K562 (cell line): ENCODE measurements around the gene TARBP1. TPM values are rescaled to one million over a fixed set of nuclear protein-coding genes. Genes with fewer than 3 reads are reported as not detected.

Source experiments
- ATAC-seq: fragments of 200-7000 bp; cut with Tn5 transposase; 3 replicates; pipeline ENCODE4 v1.9.1; 2020; ENCODE audit warnings: moderate library complexity
- BruUV-seq: library from RNA; stranded (reverse); fragments of 400-500 nt; replicated peaks from 2 replicates; lab custom pipeline; 2021; lab: Mats Ljungman, UMichigan
- CTCF ChIA-PET: fragments of 300-600 bp; formaldehyde crosslinking; extraction: SDS; loops from one replicate; lab custom pipeline; 2021; ENCODE audit warnings: low intra/inter-chr PET ratio; lab: Yijun Ruan, JAX
- POLR2A ChIA-PET: fragments of 300-600, 350-650 bp; sonication (Branson Sonifier 250); formaldehyde crosslinking; extraction: SDS; loops from one replicate; lab custom pipeline; 2021; ENCODE audit warnings: antibody characterized with exemption, inconsistent platforms; lab: Yijun Ruan, JAX
- DNase-seq, 4 experiments: peaks; one replicate each; pipeline versions ENCODE4 v3.0.0 to v3.0.0-alpha.2; 2011 to 2018; ENCODE audit warnings: low spot score in 3 of 4, mixed read lengths in 3 of 4; ENCODE audit errors: extremely low read depth in 1 of 4
- FAIRE-seq: peaks from 2 replicates; lab custom pipeline; 2011; peaks lifted over from hg19 to GRCh38; lab: Jason Lieb, UNC
- H2AFZ ChIP-seq: 2 replicates; pipeline ENCODE4 v1.6.0; 2011; ENCODE audit warnings: low read depth, low read length, control low read depth, inconsistent platforms
- H3K27ac ChIP-seq: fragments of 200-600 bp; 3 replicates; pipeline ENCODE4 v1.8.0; 2011; ENCODE audit warnings: low read depth, mild to moderate bottlenecking, control low read depth, inconsistent platforms, low read length, moderate library complexity, mixed read lengths; ENCODE audit errors: extremely low read depth
- H3K27me3 ChIP-seq, 2 experiments: fragments of 300-600 bp in 1 of 2; 2 replicates in 1 of 2; 3 replicates in 1 of 2; pipeline versions ENCODE4 v1.6.0 to v1.8.0; 2011; ENCODE audit warnings: inconsistent platforms in 2 of 2, low read length in 2 of 2, mild to moderate bottlenecking in 1 of 2, mixed read lengths in 1 of 2, moderate library complexity in 1 of 2; ENCODE audit not compliant: control insufficient read depth in 2 of 2, insufficient read depth in 2 of 2
- H3K36me3 ChIP-seq: fragments of 300-600 bp; 3 replicates; pipeline ENCODE4 v1.8.0; 2011; ENCODE audit warnings: mild to moderate bottlenecking, low read length, inconsistent platforms; ENCODE audit not compliant: control insufficient read depth, insufficient read depth
- H3K4me1 ChIP-seq, 2 experiments: fragments of 200-600 bp in 1 of 2; replicated peaks in 1 of 2; 2 replicates in 1 of 2; 3 replicates in 1 of 2; pipeline versions ENCODE4 v1.5.1 to v1.8.0; 2011; ENCODE audit warnings: inconsistent platforms in 2 of 2, low read length in 2 of 2, mild to moderate bottlenecking in 1 of 2, mixed read lengths in 1 of 2, moderate library complexity in 1 of 2; ENCODE audit not compliant: control insufficient read depth in 2 of 2, insufficient read depth in 2 of 2
- H3K4me2 ChIP-seq: 2 replicates; pipeline ENCODE4 v1.6.1; 2011; ENCODE audit warnings: low read length, control low read depth, inconsistent platforms, mixed read lengths; ENCODE audit not compliant: insufficient read depth
- H3K4me3 ChIP-seq: fragments of 200-600 bp; sonication (generic), shearing (Covaris generic); 2 replicates; pipeline ENCODE4 v1.5.1; 2016; ENCODE audit warnings: control low read depth, inconsistent platforms
- H3K79me2 ChIP-seq: fragments of 200-600 bp; 3 replicates; pipeline ENCODE4 v1.8.0; 2011; ENCODE audit warnings: low read length, inconsistent platforms; ENCODE audit not compliant: control insufficient read depth, insufficient read depth
- H3K9ac ChIP-seq, 2 experiments: 2 replicates each; pipeline versions ENCODE4 v1.6.0 to v1.6.1; 2011; ENCODE audit warnings: low read depth in 2 of 2, low read length in 2 of 2, control low read depth in 1 of 2, inconsistent platforms in 1 of 2, mild to moderate bottlenecking in 1 of 2, mixed read lengths in 1 of 2; ENCODE audit not compliant: insufficient read depth in 1 of 2
- H3K9me1 ChIP-seq: one replicate; pipeline ENCODE4 v1.6.0; 2011; ENCODE audit warnings: inconsistent platforms, mild to moderate bottlenecking, low read length, moderate library complexity; ENCODE audit not compliant: control insufficient read depth, insufficient read depth
- H3K9me3 ChIP-seq: replicated peaks from 2 replicates; pipeline ENCODE4 v1.5.1; 2011; ENCODE audit warnings: low read depth, low read length, inconsistent platforms; ENCODE audit not compliant: control insufficient read depth, insufficient read depth
- H4K20me1 ChIP-seq: replicated peaks from 2 replicates; pipeline ENCODE4 v1.6.1; 2011; ENCODE audit warnings: low read length, inconsistent platforms, mixed read lengths; ENCODE audit not compliant: control insufficient read depth, insufficient read depth
- ARID2 ChIP-seq: fragments of 450-650 bp; IDR thresholded peaks from 2 replicates; pipeline ENCODE4 v1.6.1; 2017; ENCODE audit warnings: antibody characterized with exemption, mild to moderate bottlenecking
- ETV6 ChIP-seq, 3 experiments: fragments of 150-350 bp in 1 of 3; sonication (generic) in 1 of 3; formaldehyde crosslinking in 1 of 3; IDR thresholded peaks; 2 replicates each; pipeline versions ENCODE4 v1.6.1 to v1.8.0; 2014 to 2022; ENCODE audit warnings: borderline replicate concordance in 2 of 3, low read depth in 2 of 3, antibody characterized with exemption in 1 of 3, low read length in 1 of 3, mild to moderate bottlenecking in 1 of 3, missing genetic modification reagents in 1 of 3
- HLTF ChIP-seq: fragments of 450-650 bp; IDR thresholded peaks from 2 replicates; pipeline ENCODE4 v1.6.1; 2016
- IFI16 ChIP-seq: fragments of 250-450 bp; sonication (Bioruptor Pico); IDR thresholded peaks from 2 replicates; pipeline ENCODE4 v2.1.2; 2022; ENCODE audit warnings: mild to moderate bottlenecking, inconsistent platforms
- NFE2L1 ChIP-seq: fragments of 450-650 bp; IDR thresholded peaks from 2 replicates; pipeline ENCODE4 v1.6.1; 2016; ENCODE audit warnings: missing genetic modification characterization, low read depth, mild to moderate bottlenecking, missing compliant biosample characterization, moderate library complexity, borderline replicate concordance
- SOX6 ChIP-seq: fragments of 450-650 bp; IDR thresholded peaks from 2 replicates; pipeline ENCODE4 v1.6.1; 2014; ENCODE audit warnings: mild to moderate bottlenecking
- ZNF384 ChIP-seq: IDR thresholded peaks from 2 replicates; pipeline ENCODE4 v1.6.1; 2012; ENCODE audit warnings: low read depth, low read length, improper control_type of control experiment
- WGBS: fragments of 100-300 bp; shearing (Covaris generic); methylation state at CpG from one replicate; pipeline ENCODE4 v1.1.6; 2016; ENCODE audit warnings: low coverage, mixed read lengths; ENCODE audit not compliant: insufficient coverage; ENCODE audit errors: missing lambda C conversion rate; 5-methylcytosine and 5-hydroxymethylcytosine counted together
- in situ Hi-C: fragments of 300-500 bp; cut with MboI; formaldehyde crosslinking; loops from 4 replicates; pipeline ENCODE4 v1.15.0; 2018; ENCODE audit warnings: inconsistent platforms, mixed read lengths
- intact Hi-C: fragments of 100-400 bp; cut with micrococcal nuclease; formaldehyde crosslinking; loops from 2 replicates; pipeline ENCODE4 v1.14.2; 2022
- polyA plus RNA-seq, 8 experiments: library from polyadenylated mRNA; depleted of rRNA in 4 of 8; stranded (reverse) in 5 of 8; unstranded in 3 of 8; fragments of >200 nt; fragmentation: Nextera tagmentation in 2 of 8; fragmentation: Illumina TruSeq in 1 of 8; extraction: Ambion mirVana in 2 of 8; extraction: Trizol in 1 of 8; gene quantifications; 2 replicates each; pipeline versions ENCODE4 v1.2.1 to v1.2.3, GENCODE V29; 2011 to 2014; ENCODE audit warnings: inconsistent platforms in 1 of 8, missing spikeins in 1 of 8
- total RNA-seq, 7 experiments: library from RNA; depleted of rRNA in 6 of 7; stranded (reverse); fragments of >200 nt in 6 of 7; fragmentation: Illumina TruSeq in 2 of 7; extraction: Trizol in 2 of 7; gene quantifications; 2 replicates each; pipeline versions ENCODE4 v1.2.1 to v1.2.3, GENCODE V29; 2011 to 2021; ENCODE audit warnings: low replicate concordance in 1 of 7
- TF ChIP-seq, protein P1 (sequence below): fragments of 250-450 bp; sonication (Bioruptor Pico); IDR thresholded peaks from 2 replicates; pipeline ENCODE4 v1.8.0; 2021; ENCODE audit warnings: moderate library complexity, mild to moderate bottlenecking, inconsistent platforms

The TARBP1 gene
- total and polyA plus RNA-seq, 9 of the 15 experiments (the other 6 are each of a cell fraction or from before 2014, with no cell fraction given), result 8.8 to 48.0 (median 22.9) TPM

DNA sequence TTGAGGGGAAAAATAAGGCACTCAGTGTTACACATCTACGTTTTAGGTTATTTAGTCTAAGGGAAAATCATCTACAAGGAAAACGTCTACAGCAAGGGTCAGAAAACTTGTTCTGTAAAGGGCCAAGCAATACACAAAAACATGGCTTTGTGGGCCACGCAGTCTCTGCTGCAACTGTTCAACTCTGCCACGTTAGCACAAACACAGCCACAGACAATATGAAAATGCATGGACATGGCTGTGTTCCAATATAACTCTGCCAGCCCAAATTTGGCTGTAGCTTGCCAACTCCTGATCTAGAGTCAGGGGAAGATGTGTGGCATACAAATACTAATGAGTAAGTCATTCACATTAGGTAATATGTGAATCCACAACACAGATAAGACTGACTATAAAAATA is 65.0 kb downstream of the TARBP1 start:
- Histone ChIP-seq H3K27me3 (no peaks in the 10 kb centered on the region), H2AFZ (no peak overlapping the region), H3K9me3 (no peaks in the 10 kb centered on the region), H3K9me1 (no peaks in the 10 kb centered on the region), H3K9ac (no peak overlapping the region), H3K36me3 (peaks cover 17% of the 10 kb centered on the region; the same call in 1 of the 3 replicates), H3K27ac (no peak overlapping the region), H3K4me3 (no peak overlapping the region), H3K4me2 (no peak overlapping the region), H4K20me1 (no peaks in the 10 kb centered on the region), H3K79me2 (no peaks in the 10 kb centered on the region), H3K4me1 (no peaks in the 10 kb centered on the region)
- no TSS peak for BruUV-seq
- intact Hi-C loops, result no loop called here
- FAIRE-seq (no peak), ATAC-seq (no peak), DNase-seq (no peak)
- ChIA-PET POLR2A (interaction anchor here (0.6 to 0.9 kb wide), 2 partner anchors 65 to 200 kb away, joined by 3 read pairs; partner anchors contain the start of gene TARBP1), CTCF (no interaction called here)
- WGBS, result 30% methylated on average over 4 of the region's 4 CpGs
- in situ Hi-C loops, result no loop called here
- TF ChIP-seq ZNF384 (no peak), SOX6 (no peak), ARID2 (no peak), HLTF (no peak), ETV6 (IDR thresholded peaks at IDR 0.05; ENCODE audit: borderline replicate concordance in 1 of 2, low read depth in 2 of 2, low read length in 1 of 2) (no peak), ETV6 (CRISPR knock-in tag; IDR thresholded peaks at IDR 0.05; ENCODE audit: borderline replicate concordance) (no peak), NFE2L1 (tag) (no peak), IFI16 (CRISPR knock-in tag) (no peak)
- TF ChIP-seq, protein P1, sequence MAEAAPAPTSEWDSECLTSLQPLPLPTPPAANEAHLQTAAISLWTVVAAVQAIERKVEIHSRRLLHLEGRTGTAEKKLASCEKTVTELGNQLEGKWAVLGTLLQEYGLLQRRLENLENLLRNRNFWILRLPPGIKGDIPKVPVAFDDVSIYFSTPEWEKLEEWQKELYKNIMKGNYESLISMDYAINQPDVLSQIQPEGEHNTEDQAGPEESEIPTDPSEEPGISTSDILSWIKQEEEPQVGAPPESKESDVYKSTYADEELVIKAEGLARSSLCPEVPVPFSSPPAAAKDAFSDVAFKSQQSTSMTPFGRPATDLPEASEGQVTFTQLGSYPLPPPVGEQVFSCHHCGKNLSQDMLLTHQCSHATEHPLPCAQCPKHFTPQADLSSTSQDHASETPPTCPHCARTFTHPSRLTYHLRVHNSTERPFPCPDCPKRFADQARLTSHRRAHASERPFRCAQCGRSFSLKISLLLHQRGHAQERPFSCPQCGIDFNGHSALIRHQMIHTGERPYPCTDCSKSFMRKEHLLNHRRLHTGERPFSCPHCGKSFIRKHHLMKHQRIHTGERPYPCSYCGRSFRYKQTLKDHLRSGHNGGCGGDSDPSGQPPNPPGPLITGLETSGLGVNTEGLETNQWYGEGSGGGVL (CRISPR knock-in tag), result no peak
